ENCODE results near the gene SLC35E2B.
"Not testable (repeated sequence)": the region's sequence is repeated elsewhere in the genome, so short reads cannot be mapped to it uniquely, and the experiment has no call there.

Gene SLC35E2B

DNA sequence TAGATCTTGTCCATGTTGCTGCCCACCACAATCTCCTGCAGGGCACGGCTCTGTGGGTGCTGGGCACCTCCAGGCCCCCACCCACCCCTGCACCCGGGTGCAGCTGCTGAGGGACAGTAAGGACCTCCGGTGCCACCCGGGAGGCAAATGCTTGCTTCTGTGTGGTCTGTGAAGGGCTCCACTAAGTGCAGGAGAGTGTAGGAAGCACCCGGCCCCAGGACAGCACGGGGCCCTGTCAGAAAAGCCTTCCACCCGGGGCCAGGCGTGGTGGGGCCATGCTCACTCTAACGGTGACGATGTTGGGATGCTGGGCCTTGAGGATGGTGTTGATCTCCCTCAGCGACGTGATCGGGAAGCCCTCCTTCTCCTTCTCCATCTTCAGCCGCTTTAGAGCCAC, 55.1 kb downstream of the SLC35E2B start:
- not testable (repeated sequence) for H3K4me3 ChIP-seq (ENCODE audit: low read length in 2 of 2); H2BK12ac ChIP-seq (ENCODE audit: low read length); DNase-seq (ENCODE audit: low spot score); H2BK15ac ChIP-seq (ENCODE audit: low read length); H3K4ac ChIP-seq (ENCODE audit: low read length); H3K4me1 ChIP-seq (ENCODE audit: control insufficient read depth in 2 of 2, insufficient read depth in 1 of 2, low read depth in 1 of 2, low read length in 2 of 2); H3K14ac ChIP-seq (ENCODE audit: low read length); H2AK5ac ChIP-seq (ENCODE audit: low read depth, low read length); H3K18ac ChIP-seq (ENCODE audit: low read length); H2AFZ ChIP-seq (ENCODE audit: low read length); H3K4me2 ChIP-seq (ENCODE audit: insufficient read depth, low read length, poor library complexity, severe bottlenecking); H3K9me3 ChIP-seq (replicated peaks in 1 of 2; ENCODE audit: control insufficient read depth in 2 of 2, insufficient read depth in 1 of 2, low read depth in 1 of 2, low read length in 2 of 2); H3K9ac ChIP-seq (ENCODE audit: low read depth, low read length, poor library complexity); H2BK120ac ChIP-seq (ENCODE audit: low read depth, low read length); H3K79me1 ChIP-seq (ENCODE audit: low read depth, low read length); H4K8ac ChIP-seq (ENCODE audit: low read depth, low read length); H2BK5ac ChIP-seq (ENCODE audit: low read length); H3K27me3 ChIP-seq (ENCODE audit: control insufficient read depth in 3 of 3, insufficient read depth in 3 of 3, low read depth in 1 of 3, low read length in 3 of 3); H3K27ac ChIP-seq (replicated peaks; ENCODE audit: low read length); H4K91ac ChIP-seq (ENCODE audit: low read depth, low read length, poor library complexity); H3K23ac ChIP-seq (ENCODE audit: low read depth, low read length, poor library complexity)
- WGBS, 2 donors (ENCODE audit: extremely low coverage in 2 of 2, insufficient read length in 2 of 2, insufficient replicate concordance in 1 of 2) = no CpG with 5 or more reads among the region's 14 CpGs
- peaks cover 3 to 14% of the 10 kb centered on the region in 2 donors for H3K36me3 ChIP-seq (replicated peaks in 1 of 2; ENCODE audit: control insufficient read depth in 2 of 2, insufficient read depth in 2 of 2, low read length in 2 of 2)

DNA sequence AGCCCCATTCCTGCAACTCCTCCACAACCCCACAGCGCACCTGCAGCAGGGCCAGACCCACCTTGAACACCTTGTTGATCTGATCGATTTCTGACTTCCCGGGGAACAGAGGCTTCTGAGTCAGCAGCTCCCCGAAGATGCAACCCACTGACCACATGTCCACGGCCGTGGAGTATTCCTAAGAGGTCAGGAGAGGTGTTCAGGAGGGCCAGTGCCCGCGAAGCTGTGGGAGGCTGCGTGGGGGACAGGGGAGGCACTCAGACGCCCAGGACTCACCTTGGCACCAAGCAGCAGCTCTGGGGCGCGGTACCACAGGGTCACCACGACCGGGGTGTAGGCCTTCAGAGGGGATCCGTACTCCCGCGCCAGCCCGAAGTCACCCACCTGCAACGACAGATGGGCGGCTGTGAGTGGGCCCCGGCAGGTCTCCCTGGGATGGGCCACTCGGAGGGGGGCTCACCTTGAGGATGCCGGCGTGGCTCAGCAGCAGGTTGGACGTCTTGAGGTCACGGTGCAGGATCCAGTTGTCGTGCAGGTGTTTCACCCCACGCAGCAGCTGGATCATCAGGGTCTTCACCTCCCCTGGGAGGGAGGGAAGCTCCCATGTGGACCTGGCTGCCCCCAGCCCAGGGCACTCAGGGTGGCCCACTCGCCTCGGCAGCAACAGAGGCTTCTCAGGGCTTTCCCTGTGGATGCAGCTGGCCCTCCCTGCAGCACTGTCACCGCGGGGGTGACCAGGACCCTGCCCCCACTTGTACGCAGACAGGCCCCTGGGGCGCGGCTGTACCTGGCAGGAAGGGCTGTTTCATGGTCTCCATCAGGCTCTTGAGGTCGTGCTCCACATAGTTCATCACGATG, 55.7 kb downstream of the SLC35E2B start:
- H3K14ac ChIP-seq (ENCODE audit: low read length); H2AK5ac ChIP-seq (ENCODE audit: low read depth, low read length); H3K27me3 ChIP-seq (ENCODE audit: control insufficient read depth in 3 of 3, insufficient read depth in 3 of 3, low read depth in 1 of 3, low read length in 3 of 3); H3K79me1 ChIP-seq (ENCODE audit: low read depth, low read length); H3K4me2 ChIP-seq (ENCODE audit: insufficient read depth, low read length, poor library complexity, severe bottlenecking); H2AFZ ChIP-seq (ENCODE audit: low read length); H2BK12ac ChIP-seq (ENCODE audit: low read length); H2BK15ac ChIP-seq (ENCODE audit: low read length); H3K4ac ChIP-seq (ENCODE audit: low read length); H3K27ac ChIP-seq (replicated peaks; ENCODE audit: low read length); H2BK5ac ChIP-seq (ENCODE audit: low read length); H4K8ac ChIP-seq (ENCODE audit: low read depth, low read length); H4K91ac ChIP-seq (ENCODE audit: low read depth, low read length, poor library complexity); H3K4me3 ChIP-seq (ENCODE audit: low read length in 2 of 2); H3K4me1 ChIP-seq (ENCODE audit: control insufficient read depth in 2 of 2, insufficient read depth in 1 of 2, low read depth in 1 of 2, low read length in 2 of 2); DNase-seq (ENCODE audit: low spot score); H3K9me3 ChIP-seq (replicated peaks in 1 of 2; ENCODE audit: control insufficient read depth in 2 of 2, insufficient read depth in 1 of 2, low read depth in 1 of 2, low read length in 2 of 2); H3K18ac ChIP-seq (ENCODE audit: low read length); H2BK120ac ChIP-seq (ENCODE audit: low read depth, low read length); H3K9ac ChIP-seq (ENCODE audit: low read depth, low read length, poor library complexity); H3K23ac ChIP-seq (ENCODE audit: low read depth, low read length, poor library complexity): not testable (repeated sequence)
- no CpG with 5 or more reads among the region's 37 CpGs for WGBS, 2 donors (ENCODE audit: extremely low coverage in 2 of 2, insufficient read length in 2 of 2, insufficient replicate concordance in 1 of 2)
- peaks cover 3 to 14% of the 10 kb centered on the region in 2 donors for H3K36me3 ChIP-seq (replicated peaks in 1 of 2; ENCODE audit: control insufficient read depth in 2 of 2, insufficient read depth in 2 of 2, low read length in 2 of 2)

DNA sequence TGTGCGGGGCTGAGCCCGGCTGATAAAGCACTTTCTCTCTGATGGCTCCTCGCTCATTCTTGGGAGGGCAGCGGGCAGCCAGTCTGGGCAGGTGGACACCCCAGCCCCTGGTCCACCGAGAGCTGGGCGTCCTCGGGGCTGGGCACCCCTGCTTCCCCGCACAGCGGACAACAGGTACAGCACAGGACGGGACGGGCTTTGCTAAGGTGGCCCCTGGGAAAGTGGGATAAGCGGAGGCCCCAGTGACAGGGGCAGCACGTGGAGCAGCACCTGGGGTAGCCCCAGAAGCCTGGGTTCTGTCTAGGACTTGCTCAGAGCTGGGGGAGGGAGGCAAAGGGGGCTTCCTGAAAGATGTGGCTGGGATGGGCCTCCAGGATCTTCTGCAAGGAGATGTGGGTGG, 58.0 kb downstream of the SLC35E2B start:
- H3K27me3 ChIP-seq (ENCODE audit: control insufficient read depth in 3 of 3, insufficient read depth in 3 of 3, low read depth in 1 of 3, low read length in 3 of 3) = peaks cover 0 to 26% (median 16%) of the 10 kb centered on the region in 3 experiments
- H3K4me1 ChIP-seq (ENCODE audit: control insufficient read depth in 2 of 2, insufficient read depth in 1 of 2, low read depth in 1 of 2, low read length in 2 of 2); H3K79me1 ChIP-seq (ENCODE audit: low read depth, low read length); H3K18ac ChIP-seq (ENCODE audit: low read length); H3K4me3 ChIP-seq (ENCODE audit: low read length in 2 of 2); H2BK5ac ChIP-seq (ENCODE audit: low read length); H2BK12ac ChIP-seq (ENCODE audit: low read length); H3K23ac ChIP-seq (ENCODE audit: low read depth, low read length, poor library complexity); H3K14ac ChIP-seq (ENCODE audit: low read length); H3K4me2 ChIP-seq (ENCODE audit: insufficient read depth, low read length, poor library complexity, severe bottlenecking); H2AK5ac ChIP-seq (ENCODE audit: low read depth, low read length); H2BK120ac ChIP-seq (ENCODE audit: low read depth, low read length); H3K9ac ChIP-seq (ENCODE audit: low read depth, low read length, poor library complexity); H3K27ac ChIP-seq (replicated peaks; ENCODE audit: low read length); H3K4ac ChIP-seq (ENCODE audit: low read length); DNase-seq (ENCODE audit: low spot score); H2AFZ ChIP-seq (ENCODE audit: low read length); H2BK15ac ChIP-seq (ENCODE audit: low read length); H4K8ac ChIP-seq (ENCODE audit: low read depth, low read length); H3K9me3 ChIP-seq (replicated peaks in 1 of 2; ENCODE audit: control insufficient read depth in 2 of 2, insufficient read depth in 1 of 2, low read depth in 1 of 2, low read length in 2 of 2); H4K91ac ChIP-seq (ENCODE audit: low read depth, low read length, poor library complexity): not testable (repeated sequence)
- peaks cover 3 to 14% of the 10 kb centered on the region in 2 donors for H3K36me3 ChIP-seq (replicated peaks in 1 of 2; ENCODE audit: control insufficient read depth in 2 of 2, insufficient read depth in 2 of 2, low read length in 2 of 2)
- WGBS, 2 donors (ENCODE audit: extremely low coverage in 2 of 2, insufficient read length in 2 of 2, insufficient replicate concordance in 1 of 2) = no CpG with 5 or more reads among the region's 13 CpGs

DNA sequence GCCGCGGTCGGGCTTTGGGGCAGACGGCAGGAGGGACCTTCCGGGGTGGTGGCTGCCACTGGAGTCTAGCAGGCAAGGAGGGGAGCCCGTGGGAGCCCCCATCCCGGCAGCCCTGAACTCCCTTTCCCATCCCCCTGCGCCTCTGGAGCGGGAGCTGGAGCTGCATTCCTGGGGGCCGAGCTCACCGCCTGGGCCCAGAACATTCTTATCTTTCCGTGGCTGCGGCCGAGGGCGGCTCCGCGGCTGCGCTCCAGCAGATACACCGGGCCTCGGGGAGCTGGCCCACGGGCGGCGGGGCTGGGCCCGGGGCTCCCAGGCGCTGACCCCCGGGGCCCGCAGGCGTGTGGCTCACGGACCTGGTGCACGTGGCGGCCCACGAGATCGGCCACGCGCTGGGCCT, 59.2 kb downstream of the SLC35E2B start:
- not testable (repeated sequence) for DNase-seq (ENCODE audit: low spot score); H3K4me1 ChIP-seq (ENCODE audit: control insufficient read depth in 2 of 2, insufficient read depth in 1 of 2, low read depth in 1 of 2, low read length in 2 of 2); H3K14ac ChIP-seq (ENCODE audit: low read length); H2AK5ac ChIP-seq (ENCODE audit: low read depth, low read length); H3K23ac ChIP-seq (ENCODE audit: low read depth, low read length, poor library complexity); H3K4ac ChIP-seq (ENCODE audit: low read length); H4K8ac ChIP-seq (ENCODE audit: low read depth, low read length); H3K9me3 ChIP-seq (replicated peaks in 1 of 2; ENCODE audit: control insufficient read depth in 2 of 2, insufficient read depth in 1 of 2, low read depth in 1 of 2, low read length in 2 of 2); H4K91ac ChIP-seq (ENCODE audit: low read depth, low read length, poor library complexity); H2BK5ac ChIP-seq (ENCODE audit: low read length); H3K27ac ChIP-seq (replicated peaks; ENCODE audit: low read length); H2BK15ac ChIP-seq (ENCODE audit: low read length); H3K4me2 ChIP-seq (ENCODE audit: insufficient read depth, low read length, poor library complexity, severe bottlenecking); H2AFZ ChIP-seq (ENCODE audit: low read length); H3K79me1 ChIP-seq (ENCODE audit: low read depth, low read length); H2BK120ac ChIP-seq (ENCODE audit: low read depth, low read length); H3K18ac ChIP-seq (ENCODE audit: low read length); H3K9ac ChIP-seq (ENCODE audit: low read depth, low read length, poor library complexity); H2BK12ac ChIP-seq (ENCODE audit: low read length); H3K4me3 ChIP-seq (ENCODE audit: low read length in 2 of 2)
- Histone ChIP-seq H3K27me3 (ENCODE audit: control insufficient read depth in 3 of 3, insufficient read depth in 3 of 3, low read depth in 1 of 3, low read length in 3 of 3) (peaks cover 0 to 38% (median 18%) of the 10 kb centered on the region in 3 experiments), H3K36me3 (replicated peaks in 1 of 2; ENCODE audit: control insufficient read depth in 2 of 2, insufficient read depth in 2 of 2, low read length in 2 of 2) (peaks cover 3 to 10% of the 10 kb centered on the region in 2 donors)
- WGBS, 2 donors (ENCODE audit: extremely low coverage in 2 of 2, insufficient read length in 2 of 2, insufficient replicate concordance in 1 of 2) = no CpG with 5 or more reads among the region's 35 CpGs

Measured in neuronal stem cell (in vitro differentiated cells).